ENCODE results near the gene PXT1. TPM values are rescaled to one million over a fixed set of nuclear protein-coding genes. Genes with fewer than 3 reads are reported as not detected.

PXT1 gene
- total and polyA plus RNA-seq, 9 of the 15 experiments (the other 6 are each of a cell fraction or from before 2014, with no cell fraction given): 0.09 to 0.11 (median 0.10) TPM; not detected in 5

DNA sequence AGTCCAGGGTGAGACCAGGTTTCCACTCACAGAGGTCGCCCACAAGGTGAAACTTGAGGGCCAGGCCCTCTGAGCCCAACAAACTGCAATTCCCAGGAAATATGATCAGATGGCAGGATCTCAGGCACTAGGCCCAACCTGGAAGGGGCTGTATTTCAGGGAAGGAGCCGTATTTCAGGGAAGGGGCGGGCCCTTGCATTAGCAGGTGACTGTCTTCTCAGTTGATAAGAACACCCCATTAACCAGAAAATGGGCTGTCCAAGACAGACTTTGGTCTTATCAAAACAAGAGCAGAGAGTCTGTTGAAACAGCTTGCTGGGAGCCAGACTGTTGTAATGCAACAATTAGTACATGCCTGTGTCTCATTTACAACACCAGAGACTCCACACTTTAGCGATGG lies 95.0 kb downstream of the PXT1 start (continued):
- TF ChIP-seq, protein P1, sequence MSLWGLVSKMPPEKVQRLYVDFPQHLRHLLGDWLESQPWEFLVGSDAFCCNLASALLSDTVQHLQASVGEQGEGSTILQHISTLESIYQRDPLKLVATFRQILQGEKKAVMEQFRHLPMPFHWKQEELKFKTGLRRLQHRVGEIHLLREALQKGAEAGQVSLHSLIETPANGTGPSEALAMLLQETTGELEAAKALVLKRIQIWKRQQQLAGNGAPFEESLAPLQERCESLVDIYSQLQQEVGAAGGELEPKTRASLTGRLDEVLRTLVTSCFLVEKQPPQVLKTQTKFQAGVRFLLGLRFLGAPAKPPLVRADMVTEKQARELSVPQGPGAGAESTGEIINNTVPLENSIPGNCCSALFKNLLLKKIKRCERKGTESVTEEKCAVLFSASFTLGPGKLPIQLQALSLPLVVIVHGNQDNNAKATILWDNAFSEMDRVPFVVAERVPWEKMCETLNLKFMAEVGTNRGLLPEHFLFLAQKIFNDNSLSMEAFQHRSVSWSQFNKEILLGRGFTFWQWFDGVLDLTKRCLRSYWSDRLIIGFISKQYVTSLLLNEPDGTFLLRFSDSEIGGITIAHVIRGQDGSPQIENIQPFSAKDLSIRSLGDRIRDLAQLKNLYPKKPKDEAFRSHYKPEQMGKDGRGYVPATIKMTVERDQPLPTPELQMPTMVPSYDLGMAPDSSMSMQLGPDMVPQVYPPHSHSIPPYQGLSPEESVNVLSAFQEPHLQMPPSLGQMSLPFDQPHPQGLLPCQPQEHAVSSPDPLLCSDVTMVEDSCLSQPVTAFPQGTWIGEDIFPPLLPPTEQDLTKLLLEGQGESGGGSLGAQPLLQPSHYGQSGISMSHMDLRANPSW (CRISPR knock-in tag; IDR thresholded peaks at IDR 0.05): no peak
- TF ChIP-seq EP300 (IDR thresholded peaks at IDR 0.05; ENCODE audit: low read length) (peak; percentile 75), TOE1 (IDR thresholded peaks at IDR 0.05; ENCODE audit: borderline replicate concordance) (no peak), TOE1 (CRISPR knock-in tag; IDR thresholded peaks at IDR 0.05; ENCODE audit: borderline replicate concordance, low read depth) (no peak), SETDB1 (IDR thresholded peaks at IDR 0.05; ENCODE audit: low read length) (no peak), SUPT5H (IDR thresholded peaks at IDR 0.05) (no peak), SAP30 (IDR thresholded peaks at IDR 0.05; ENCODE audit: borderline replicate concordance, insufficient read depth, low read depth, low read length, poor library complexity, severe bottlenecking) (no peak), ZNF79 (CRISPR knock-in tag; IDR thresholded peaks at IDR 0.05; ENCODE audit: low read depth) (no peak), RFX1 (IDR thresholded peaks at IDR 0.05) (no peak), LEF1 (IDR thresholded peaks at IDR 0.05) (peak; percentile 68)
- TF ChIP-seq, protein P2, sequence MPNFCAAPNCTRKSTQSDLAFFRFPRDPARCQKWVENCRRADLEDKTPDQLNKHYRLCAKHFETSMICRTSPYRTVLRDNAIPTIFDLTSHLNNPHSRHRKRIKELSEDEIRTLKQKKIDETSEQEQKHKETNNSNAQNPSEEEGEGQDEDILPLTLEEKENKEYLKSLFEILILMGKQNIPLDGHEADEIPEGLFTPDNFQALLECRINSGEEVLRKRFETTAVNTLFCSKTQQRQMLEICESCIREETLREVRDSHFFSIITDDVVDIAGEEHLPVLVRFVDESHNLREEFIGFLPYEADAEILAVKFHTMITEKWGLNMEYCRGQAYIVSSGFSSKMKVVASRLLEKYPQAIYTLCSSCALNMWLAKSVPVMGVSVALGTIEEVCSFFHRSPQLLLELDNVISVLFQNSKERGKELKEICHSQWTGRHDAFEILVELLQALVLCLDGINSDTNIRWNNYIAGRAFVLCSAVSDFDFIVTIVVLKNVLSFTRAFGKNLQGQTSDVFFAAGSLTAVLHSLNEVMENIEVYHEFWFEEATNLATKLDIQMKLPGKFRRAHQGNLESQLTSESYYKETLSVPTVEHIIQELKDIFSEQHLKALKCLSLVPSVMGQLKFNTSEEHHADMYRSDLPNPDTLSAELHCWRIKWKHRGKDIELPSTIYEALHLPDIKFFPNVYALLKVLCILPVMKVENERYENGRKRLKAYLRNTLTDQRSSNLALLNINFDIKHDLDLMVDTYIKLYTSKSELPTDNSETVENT (CRISPR knock-in tag; IDR thresholded peaks at IDR 0.05): no peak
- TF ChIP-seq, protein P3, sequence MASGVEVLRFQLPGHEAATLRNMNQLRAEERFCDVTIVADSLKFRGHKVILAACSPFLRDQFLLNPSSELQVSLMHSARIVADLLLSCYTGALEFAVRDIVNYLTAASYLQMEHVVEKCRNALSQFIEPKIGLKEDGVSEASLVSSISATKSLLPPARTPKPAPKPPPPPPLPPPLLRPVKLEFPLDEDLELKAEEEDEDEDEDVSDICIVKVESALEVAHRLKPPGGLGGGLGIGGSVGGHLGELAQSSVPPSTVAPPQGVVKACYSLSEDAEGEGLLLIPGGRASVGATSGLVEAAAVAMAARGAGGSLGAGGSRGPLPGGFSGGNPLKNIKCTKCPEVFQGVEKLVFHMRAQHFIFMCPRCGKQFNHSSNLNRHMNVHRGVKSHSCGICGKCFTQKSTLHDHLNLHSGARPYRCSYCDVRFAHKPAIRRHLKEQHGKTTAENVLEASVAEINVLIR (CRISPR knock-in tag; IDR thresholded peaks at IDR 0.05): no peak
- TF ChIP-seq, protein P4, sequence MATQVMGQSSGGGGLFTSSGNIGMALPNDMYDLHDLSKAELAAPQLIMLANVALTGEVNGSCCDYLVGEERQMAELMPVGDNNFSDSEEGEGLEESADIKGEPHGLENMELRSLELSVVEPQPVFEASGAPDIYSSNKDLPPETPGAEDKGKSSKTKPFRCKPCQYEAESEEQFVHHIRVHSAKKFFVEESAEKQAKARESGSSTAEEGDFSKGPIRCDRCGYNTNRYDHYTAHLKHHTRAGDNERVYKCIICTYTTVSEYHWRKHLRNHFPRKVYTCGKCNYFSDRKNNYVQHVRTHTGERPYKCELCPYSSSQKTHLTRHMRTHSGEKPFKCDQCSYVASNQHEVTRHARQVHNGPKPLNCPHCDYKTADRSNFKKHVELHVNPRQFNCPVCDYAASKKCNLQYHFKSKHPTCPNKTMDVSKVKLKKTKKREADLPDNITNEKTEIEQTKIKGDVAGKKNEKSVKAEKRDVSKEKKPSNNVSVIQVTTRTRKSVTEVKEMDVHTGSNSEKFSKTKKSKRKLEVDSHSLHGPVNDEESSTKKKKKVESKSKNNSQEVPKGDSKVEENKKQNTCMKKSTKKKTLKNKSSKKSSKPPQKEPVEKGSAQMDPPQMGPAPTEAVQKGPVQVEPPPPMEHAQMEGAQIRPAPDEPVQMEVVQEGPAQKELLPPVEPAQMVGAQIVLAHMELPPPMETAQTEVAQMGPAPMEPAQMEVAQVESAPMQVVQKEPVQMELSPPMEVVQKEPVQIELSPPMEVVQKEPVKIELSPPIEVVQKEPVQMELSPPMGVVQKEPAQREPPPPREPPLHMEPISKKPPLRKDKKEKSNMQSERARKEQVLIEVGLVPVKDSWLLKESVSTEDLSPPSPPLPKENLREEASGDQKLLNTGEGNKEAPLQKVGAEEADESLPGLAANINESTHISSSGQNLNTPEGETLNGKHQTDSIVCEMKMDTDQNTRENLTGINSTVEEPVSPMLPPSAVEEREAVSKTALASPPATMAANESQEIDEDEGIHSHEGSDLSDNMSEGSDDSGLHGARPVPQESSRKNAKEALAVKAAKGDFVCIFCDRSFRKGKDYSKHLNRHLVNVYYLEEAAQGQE (IDR thresholded peaks at IDR 0.05; ENCODE audit: borderline replicate concordance): no peak
- TF ChIP-seq, protein P4 (CRISPR knock-in tag; IDR thresholded peaks at IDR 0.05; ENCODE audit: low read depth): no peak
